Forelimb muscle (tissue), 1 donor: Measurements from ENCODE around the gene MLPH. TPM values are rescaled to one million over a fixed set of nuclear protein-coding genes. Genes with fewer than 3 reads are reported as not detected.
"Not testable (repeated sequence)": the region's sequence is repeated elsewhere in the genome, so short reads cannot be mapped to it uniquely, and the experiment has no call there.

ENCODE experiments used
- DNase-seq: peaks from one replicate; pipeline ENCODE4 v3.0.0-alpha.2; 2013; ENCODE audit warnings: low read depth
- polyA plus RNA-seq: library from polyadenylated mRNA; unstranded; fragments of 120-200 nt; gene quantifications from one replicate; pipeline ENCODE4 v1.2.1, GENCODE V29; 2013; ENCODE audit not compliant: insufficient read length

The MLPH gene
- polyA plus RNA-seq, 1 donor = 1.0 TPM

GRCh38 chr2:237581751-237582746, 95.0 kb downstream of the MLPH start:
- DNase-seq = peak; percentile 56

GRCh38 chr2:237583385-237584295, 96.6 kb downstream of the MLPH start:
- no peak for DNase-seq

- DNase-seq = no peak
Measured at GRCh38 chr2:237585590-237586221, 98.7 kb downstream of the MLPH start.

GRCh38 chr2:237588044-237588696, 101.1 kb downstream of the MLPH start:
- no peak for DNase-seq

GRCh38 chr2:237590272-237591140, 103.5 kb downstream of the MLPH start, which contains the start of gene RAB17:
Gene RAB17, minus strand, starts transcription at chr2:237590734. Its CDS starts 4,580 bp downstream, at chr2:237586154.
- no peak for DNase-seq

- no peak for DNase-seq
Measured at GRCh38 chr2:237591141-237591881, 104.3 kb downstream of the MLPH start.

- no peak for DNase-seq
Measured at GRCh38 chr2:237592425-237592980, 105.5 kb downstream of the MLPH start.

GRCh38 chr2:237593036-237593435, 106.0 kb downstream of the MLPH start:
- no peak for DNase-seq

- no peak for DNase-seq
Measured at GRCh38 chr2:237593596-237594320, 106.7 kb downstream of the MLPH start.

- DNase-seq = no peak
Measured at GRCh38 chr2:237594514-237594871, 107.4 kb downstream of the MLPH start.

- DNase-seq = not testable (repeated sequence)
Measured at GRCh38 chr2:237595829-237596519, 108.9 kb downstream of the MLPH start.

GRCh38 chr2:237596520-237597195, 109.6 kb downstream of the MLPH start:
- no peak for DNase-seq

GRCh38 chr2:237597196-237598145, 110.4 kb downstream of the MLPH start:
- no peak for DNase-seq

GRCh38 chr2:237598468-237599208, 111.6 kb downstream of the MLPH start:
- DNase-seq = no peak

GRCh38 chr2:237599465-237600110, 112.5 kb downstream of the MLPH start:
- no peak for DNase-seq
